A549 (cell line): Measurements from ENCODE around the gene C11orf86. TPM values are rescaled to one million over a fixed set of nuclear protein-coding genes. Genes with fewer than 3 reads are reported as not detected.

Experiments used
- ATAC-seq, 2 experiments: fragments of 200-7000 bp in 1 of 2; fragments of >200 bp in 1 of 2; cut with Nextera tagmentation in 1 of 2; cut with Tn5 transposase in 1 of 2; 3 replicates each; pipeline versions ENCODE4 v1.8.0 to v1.9.1; 2018 to 2020; ENCODE audit warnings: mild to moderate bottlenecking in 1 of 2, moderate library complexity in 1 of 2
- CTCF ChIA-PET: fragments of 300-600 bp; sonication (Branson Sonifier 250); formaldehyde crosslinking; extraction: SDS; loops from one replicate; lab custom pipeline; 2021; ENCODE audit warnings: antibody characterized with exemption, inconsistent platforms; lab: Yijun Ruan, JAX
- POLR2A ChIA-PET: fragments of 350-600 bp; formaldehyde crosslinking; extraction: SDS; loops from one replicate; lab custom pipeline; 2021; ENCODE audit warnings: antibody characterized with exemption, inconsistent platforms; lab: Yijun Ruan, JAX
- DNase-seq, 2 experiments: peaks; one replicate each; pipeline versions ENCODE4 v3.0.0 to v3.0.0-alpha.2; 2011 to 2016; ENCODE audit warnings: low read depth in 1 of 2, low spot score in 1 of 2
- FAIRE-seq: peaks from 2 replicates; lab custom pipeline; 2011; peaks lifted over from hg19 to GRCh38; lab: Jason Lieb, UNC
- H3K27ac ChIP-seq, 2 experiments: fragments of >200 bp; sonication (Bioruptor Twin); formaldehyde crosslinking; 3 replicates each; pipeline ENCODE4 v1.5.1; 2016 to 2017
- H3K4me1 ChIP-seq: fragments of >200 bp; sonication (Bioruptor Twin); formaldehyde crosslinking; 3 replicates; pipeline ENCODE4 v1.6.1; 2016
- H3K4me2 ChIP-seq: fragments of >200 bp; sonication (Bioruptor Twin); formaldehyde crosslinking; 3 replicates; pipeline ENCODE4 v1.6.1; 2016
- H3K4me3 ChIP-seq: fragments of >200 bp; sonication (Bioruptor Twin); formaldehyde crosslinking; 3 replicates; pipeline ENCODE4 v1.5.1; 2016
- H3K9me3 ChIP-seq: fragments of >200 bp; sonication (Bioruptor Twin); formaldehyde crosslinking; 3 replicates; pipeline ENCODE4 v1.6.1; 2016
- ATOH8 ChIP-seq: fragments of 250-450 bp; sonication (Bioruptor Pico); IDR thresholded peaks from 2 replicates; pipeline ENCODE4 v1.5.0; 2020; ENCODE audit warnings: low read depth, mild to moderate bottlenecking, moderate library complexity
- BCL3 ChIP-seq: fragments of >200 bp; sonication (Bioruptor Twin); formaldehyde crosslinking; IDR thresholded peaks from 3 replicates; pipeline ENCODE4 v1.6.1; 2016
- BHLHE40 ChIP-seq: IDR thresholded peaks from 2 replicates; pipeline ENCODE4 v1.6.1; 2012; ENCODE audit warnings: low read depth, low read length, inconsistent platforms
- CBX8 ChIP-seq: fragments of 200-600 bp; sonication (generic); IDR thresholded peaks from 2 replicates; pipeline ENCODE4 v1.6.1; 2016
- CEBPB ChIP-seq, 2 experiments: fragments of >200 bp in 1 of 2; sonication (Bioruptor Twin) in 1 of 2; formaldehyde crosslinking in 1 of 2; IDR thresholded peaks; 2 replicates each; pipeline ENCODE4 v1.6.1; 2012 to 2016
- CHD4 ChIP-seq: fragments of 200-600 bp; sonication (generic); IDR thresholded peaks from 2 replicates; pipeline ENCODE4 v1.6.1; 2016; ENCODE audit warnings: antibody characterized with exemption, mild to moderate bottlenecking, borderline replicate concordance
- CTCF ChIP-seq: fragments of >200 bp; sonication (Bioruptor Twin); formaldehyde crosslinking; IDR thresholded peaks from 3 replicates; pipeline ENCODE4 v1.5.1; 2016
- EHF ChIP-seq: fragments of 250-450 bp; sonication (Bioruptor Pico); IDR thresholded peaks from 2 replicates; pipeline ENCODE4 v1.5.0; 2020; ENCODE audit warnings: mild to moderate bottlenecking
- ESRRA ChIP-seq: fragments of 150-350 bp; IDR thresholded peaks from 2 replicates; pipeline ENCODE4 v1.6.1; 2014; ENCODE audit warnings: mild to moderate bottlenecking, low read length, borderline replicate concordance
- GATA3 ChIP-seq: IDR thresholded peaks from 2 replicates; pipeline ENCODE4 v1.6.1; 2012; ENCODE audit warnings: borderline replicate concordance
- HMGXB4 ChIP-seq: fragments of 250-450 bp; sonication (Bioruptor Pico); IDR thresholded peaks from 2 replicates; pipeline ENCODE4 v1.5.0; 2021; ENCODE audit warnings: mild to moderate bottlenecking, moderate library complexity, borderline replicate concordance
- HOXB5 ChIP-seq: fragments of 250-450 bp; sonication (Bioruptor Pico); IDR thresholded peaks from 2 replicates; pipeline ENCODE4 v1.5.0; 2020; ENCODE audit warnings: mild to moderate bottlenecking, moderate library complexity
- MAX ChIP-seq: IDR thresholded peaks from 2 replicates; pipeline ENCODE4 v1.6.1; 2012
- MYC ChIP-seq: IDR thresholded peaks from 2 replicates; pipeline ENCODE4 v1.6.1; 2012; ENCODE audit warnings: mild to moderate bottlenecking, inconsistent platforms, low read length, improper control_type of control experiment, borderline replicate concordance
- PBX3 ChIP-seq: IDR thresholded peaks from 2 replicates; pipeline ENCODE4 v1.6.1; 2012
- PHF8 ChIP-seq: fragments of 200-600 bp; sonication (generic); IDR thresholded peaks from 2 replicates; pipeline ENCODE4 v1.6.1; 2016; ENCODE audit warnings: low read depth, mild to moderate bottlenecking, antibody characterized with exemption, moderate library complexity, borderline replicate concordance
- RAD21 ChIP-seq, 2 experiments: fragments of >200 bp in 1 of 2; sonication (Bioruptor Twin) in 1 of 2; formaldehyde crosslinking in 1 of 2; IDR thresholded peaks in 1 of 2; conservative IDR thresholded peaks in 1 of 2; 2 replicates in 1 of 2; 3 replicates in 1 of 2; pipeline ENCODE4 v1.6.1; 2012 to 2018; ENCODE audit warnings: inconsistent platforms in 1 of 2
- SMC3 ChIP-seq: fragments of >200 bp; sonication (Bioruptor Twin); formaldehyde crosslinking; IDR thresholded peaks from 3 replicates; pipeline ENCODE4 v1.6.1; 2018; ENCODE audit warnings: inconsistent platforms
- USF2 ChIP-seq: fragments of 450-650 bp; IDR thresholded peaks from 2 replicates; pipeline ENCODE4 v1.6.1; 2014; ENCODE audit warnings: antibody characterized with exemption
- ZC3H11A ChIP-seq: fragments of 450-650 bp; IDR thresholded peaks from 2 replicates; pipeline ENCODE4 v1.6.1; 2014; ENCODE audit warnings: antibody characterized with exemption, mild to moderate bottlenecking
- WGBS: methylation state at CpG from one replicate; pipeline ENCODE4 v1.1.6; 2017; ENCODE audit errors: missing lambda C conversion rate; 5-methylcytosine and 5-hydroxymethylcytosine counted together
- polyA plus RNA-seq, 4 experiments: library from polyadenylated mRNA; depleted of rRNA in 3 of 4; stranded (reverse); fragments of >200 nt; fragmentation: RNase III in 1 of 4; extraction: RNeasy Plus Mini Kit Qiagen cat#74134 plus additional on column Dnase treatment in 1 of 4; gene quantifications; 2 replicates in 3 of 4; 3 replicates in 1 of 4; pipeline ENCODE4 v1.2.3, GENCODE V29; 2011 to 2017

C11orf86 gene
- polyA plus RNA-seq, 2 of the 4 experiments (the other 2 are of a cell fraction): 9.3 to 56.4 TPM

- no peak for TF ChIP-seq BCL3
- TF ChIP-seq CEBPB (IDR thresholded peaks at IDR 0.05): peak in 1 of 2 experiments; percentile 16; a peak in 1 of 4 replicates
- TF ChIP-seq MAX: peak; percentile 36; the same call in 1 of the 2 replicates
- TF ChIP-seq CBX8: no peak
- no peak for FAIRE-seq
- Histone ChIP-seq H3K4me1 (peaks cover 37% of the 10 kb centered on the region), H3K9me3 (no peaks in the 10 kb centered on the region), H3K4me3 (peak overlapping the region; percentile 63; the same call in 2 of the 3 replicates), H3K27ac (peak overlapping the region; percentile 60 to 82), H3K4me2 (peak overlapping the region; percentile 98)
- 49% methylated on average over 7 of the region's 7 CpGs for WGBS
- peak; percentile 20 to 28; a peak in 3 of 6 replicates for ATAC-seq
- ChIA-PET CTCF (interaction anchor here (0.9 to 2.7 kb wide), 10 partner anchors 19 to 74 kb away, joined by 3 to 8 read pairs (median 4); partner anchors contain the start of gene C11orf86), POLR2A (interaction anchor here (1.2 kb wide), 1 partner anchor 40 kb away, joined by 3 read pairs; no protein-coding TSS in a partner anchor)
- DNase-seq: peak in 1 of 2 experiments; percentile 71
Observed at GRCh38 chr11:66956689-66957290, 18.3 kb upstream of the C11orf86 start.

GRCh38 chr11:66957971-66958231 lies 17.2 kb upstream of the C11orf86 start:
- no peak for TF ChIP-seq ESRRA
- TF ChIP-seq SMC3: 0 out of 3 replicates have a peak, but pooled peaks have one; percentile 15
- TF ChIP-seq, all 56 proteins: peak for 1
- CTCF ChIA-PET: interaction anchor here (0.9 to 2.7 kb wide), 10 partner anchors 18 to 75 kb away, joined by 3 to 8 read pairs (median 4); partner anchors contain the start of gene C11orf86
- Histone ChIP-seq H3K4me1 (peaks cover 29% of the 10 kb centered on the region), H3K27ac (peak overlapping the region; percentile 60 to 82), H3K4me2 (peak overlapping the region; percentile 98), H3K9me3 (no peaks in the 10 kb centered on the region), H3K4me3 (peak overlapping the region; percentile 63)
- POLR2A ChIA-PET: interaction anchor here (1.2 kb wide), 2 partner anchors 8 to 39 kb away, joined by 3 to 4 read pairs; no protein-coding TSS in a partner anchor
- FAIRE-seq (no peak), ATAC-seq (peak; percentile 57 to 60), DNase-seq (no peak)
- WGBS: under 1% methylated on average over 14 of the region's 40 CpGs

GRCh38 chr11:66958232-66958955 lies 16.7 kb upstream of the C11orf86 start, which contains the start of gene PC:
TSS of gene PC (minus strand) at chr11:66958383. CDS start at chr11:66872159, 86,224 bp downstream.
- peak; percentile 90 for FAIRE-seq
- TF ChIP-seq MYC: peak; percentile 63; the same call in 1 of the 2 replicates
- TF ChIP-seq RAD21 (conservative IDR thresholded peaks at IDR 0.05 in 1 of 2, IDR thresholded peaks at IDR 0.05 in 1 of 2): 0 out of 5 replicates have a peak, but pooled peaks have one; percentile 0 to 16
- TF ChIP-seq PBX3: peak; percentile 94
- TF ChIP-seq HMGXB4 (CRISPR knock-in tag): 0 out of 2 replicates have a peak, but pooled peaks have one; percentile 43
- TF ChIP-seq PHF8: 0 out of 2 replicates have a peak, but pooled peaks have one; percentile 31
- peak; percentile 98 for TF ChIP-seq USF2
- no peak for TF ChIP-seq CHD4
- peak; percentile 71 for TF ChIP-seq HOXB5
- TF ChIP-seq EHF (CRISPR knock-in tag): peak; percentile 71; the same call in 1 of the 2 replicates
- peak; percentile 69; the same call in 1 of the 2 replicates for TF ChIP-seq BHLHE40
- TF ChIP-seq CTCF: no peak
- no peak for TF ChIP-seq ZC3H11A
- TF ChIP-seq MAX: peak; percentile 100
- TF ChIP-seq GATA3: peak; percentile 33; the same call in 1 of the 2 replicates
- peak; percentile 79; the same call in 1 of the 2 replicates for TF ChIP-seq ATOH8

More at GRCh38 chr11:66958232-66958955, 16.7 kb upstream of the C11orf86 start, which contains the start of gene PC:
- Histone ChIP-seq H3K27ac (peak within 1 kb of the TSS; percentile 60 to 83), H3K4me3 (peak within 1 kb of the TSS; percentile 63), H3K9me3 (no peaks in the 10 kb centered on the region), H3K4me1 (peaks cover 29% of the 10 kb centered on the region), H3K4me2 (peak within 1 kb of the TSS; percentile 98)
- peak; percentile 96 for ATAC-seq
- POLR2A ChIA-PET: interaction anchor here (0.6 to 1.3 kb wide), 4 partner anchors 8 to 46 kb away, joined by 3 to 5 read pairs (median 4); no protein-coding TSS in a partner anchor
- 5% methylated on average over 47 of the region's 74 CpGs for WGBS
- CTCF ChIA-PET: interaction anchor here (0.8 to 1.8 kb wide), 13 partner anchors 9 to 91 kb away, joined by 3 to 8 read pairs (median 3); partner anchors contain the start of gene C11orf86
- DNase-seq: peak; percentile 99 to 100
